Nephron progenitor cell (in vitro differentiated cells): ENCODE data around the gene COL20A1.

ENCODE experiments used
- DNase-seq: peaks from one replicate; pipeline ENCODE4 v3.0.0; 2021
- H3K27ac Mint-ChIP-seq: 2 replicates; pipeline ENCODE4 v1.8.0; 2021; ENCODE audit warnings: mild to moderate bottlenecking, moderate library complexity, mixed read lengths
- H3K27me3 Mint-ChIP-seq: 2 replicates; pipeline ENCODE4 v1.8.0; 2021; ENCODE audit warnings: mild to moderate bottlenecking, low read depth, mixed read lengths; ENCODE audit not compliant: poor library complexity
- H3K36me3 Mint-ChIP-seq: 2 replicates; pipeline ENCODE4 v1.8.0; 2021; ENCODE audit warnings: low read depth, mixed read lengths
- H3K4me1 Mint-ChIP-seq: 2 replicates; pipeline ENCODE4 v1.8.0; 2021; ENCODE audit warnings: mixed read lengths
- H3K4me3 Mint-ChIP-seq: 2 replicates; pipeline ENCODE4 v1.8.0; 2021; ENCODE audit warnings: mild to moderate bottlenecking, moderate library complexity, mixed read lengths
- H3K9me3 Mint-ChIP-seq: 2 replicates; pipeline ENCODE4 v1.8.0; 2021; ENCODE audit warnings: mild to moderate bottlenecking, moderate library complexity, mixed read lengths
- CTCF ChIP-seq: fragments of 200-600 bp; sonication (generic); IDR thresholded peaks from 2 replicates; pipeline ENCODE4 v1.5.0; 2021; ENCODE audit warnings: antibody characterized with exemption

The COL20A1 gene

GRCh38 chr20:63322146-63322932 lies 29.4 kb downstream of the COL20A1 start:
- Mint-ChIP-seq H3K4me1 (peaks cover 17% of the 10 kb centered on the region), H3K9me3 (no peaks in the 10 kb centered on the region), H3K27me3 (peaks cover 30% of the 10 kb centered on the region), H3K27ac (no peak overlapping the region), H3K4me3 (no peak overlapping the region), H3K36me3 (no peaks in the 10 kb centered on the region)
- DNase-seq = no peak
- TF ChIP-seq CTCF = no peak

GRCh38 chr20:63322933-63323273 lies 29.9 kb downstream of the COL20A1 start:
- Mint-ChIP-seq H3K27ac (no peak overlapping the region), H3K4me1 (peaks cover 17% of the 10 kb centered on the region), H3K36me3 (no peaks in the 10 kb centered on the region), H3K9me3 (no peaks in the 10 kb centered on the region), H3K27me3 (peaks cover 26% of the 10 kb centered on the region), H3K4me3 (no peak overlapping the region)
- DNase-seq = no peak
- TF ChIP-seq CTCF = no peak

- Mint-ChIP-seq H3K36me3 (no peaks in the 10 kb centered on the region), H3K9me3 (no peaks in the 10 kb centered on the region), H3K27ac (no peak overlapping the region), H3K4me3 (no peak overlapping the region), H3K4me1 (peaks cover 17% of the 10 kb centered on the region), H3K27me3 (peaks cover 26% of the 10 kb centered on the region)
- no peak for TF ChIP-seq CTCF
- DNase-seq = no peak
Observed at GRCh38 chr20:63323357-63323981, 30.5 kb downstream of the COL20A1 start.

GRCh38 chr20:63325021-63325471 lies 32.1 kb downstream of the COL20A1 start:
- Mint-ChIP-seq H3K27me3 (peaks cover 26% of the 10 kb centered on the region), H3K27ac (no peak overlapping the region), H3K4me3 (no peak overlapping the region), H3K4me1 (peaks cover 17% of the 10 kb centered on the region), H3K36me3 (no peaks in the 10 kb centered on the region), H3K9me3 (no peaks in the 10 kb centered on the region)
- no peak for DNase-seq
- no peak for TF ChIP-seq CTCF

GRCh38 chr20:63325554-63326313 lies 32.7 kb downstream of the COL20A1 start:
- peaks cover 26% of the 10 kb centered on the region for H3K27me3 Mint-ChIP-seq
- no peak for DNase-seq
- no peak for TF ChIP-seq CTCF
- peaks cover 20% of the 10 kb centered on the region for H3K4me1 Mint-ChIP-seq
- H3K36me3 Mint-ChIP-seq = no peaks in the 10 kb centered on the region
- H3K27ac Mint-ChIP-seq = no peak overlapping the region
- no peaks in the 10 kb centered on the region for H3K9me3 Mint-ChIP-seq
- H3K4me3 Mint-ChIP-seq = no peak overlapping the region
